Upper lobe of left lung (tissue), 6 donors: ENCODE data around the gene SLC39A6. TPM values are rescaled to one million over a fixed set of nuclear protein-coding genes. Genes with fewer than 3 reads are reported as not detected.
"Not testable (repeated sequence)": the region's sequence is repeated elsewhere in the genome, so short reads cannot be mapped to it uniquely, and the experiment has no call there.

Experiments used
- ATAC-seq, 2 donors: fragments of 200-7000 bp; cut with Tn5 transposase; one replicate each; pipeline ENCODE4 v1.9.1; 2022; ENCODE audit warnings: mild to moderate bottlenecking in 2 of 2, moderate library complexity in 2 of 2; ENCODE audit not compliant: low FRiP score in 2 of 2
- DNase-seq, 2 donors: peaks; one replicate each; pipeline ENCODE4 v3.0.0-alpha.2; 2019 to 2020
- H3K27ac ChIP-seq, 4 donors: fragments of 200-600 bp; sonication (generic); one replicate each; pipeline ENCODE4 v1.5.1; 2016 to 2019
- H3K27me3 ChIP-seq, 4 donors: fragments of 200-600 bp; sonication (generic); one replicate each; pipeline ENCODE4 v1.5.1; 2017 to 2019
- H3K36me3 ChIP-seq, 4 donors: fragments of 200-600 bp; sonication (generic); one replicate each; pipeline ENCODE4 v1.5.1; 2016 to 2019
- H3K4me1 ChIP-seq, 4 donors: fragments of 200-600 bp; sonication (generic); one replicate each; pipeline ENCODE4 v1.5.1; 2018 to 2019
- H3K4me3 ChIP-seq, 4 donors: fragments of 200-600 bp; sonication (generic); one replicate each; pipeline ENCODE4 v1.5.1; 2017 to 2019; ENCODE audit warnings: mild to moderate bottlenecking in 2 of 4, moderate library complexity in 1 of 4
- H3K9me3 ChIP-seq, 4 donors: fragments of 200-600 bp; sonication (generic); one replicate each; pipeline ENCODE4 v1.5.1; 2018 to 2019
- EP300 ChIP-seq, 4 donors: sonication (generic); formaldehyde crosslinking; IDR thresholded peaks; one replicate each; pipeline ENCODE4 v1.5.1; 2017; ENCODE audit warnings: antibody characterized with exemption in 4 of 4, control low read depth in 2 of 4
- POLR2A ChIP-seq, 4 donors: fragments of 450-650 bp; IDR thresholded peaks; one replicate each; pipeline ENCODE4 v1.5.1; 2016 to 2017; ENCODE audit warnings: antibody characterized with exemption in 4 of 4, mild to moderate bottlenecking in 2 of 4
- POLR2AphosphoS5 ChIP-seq, 2 donors: sonication (generic); formaldehyde crosslinking; IDR thresholded peaks; one replicate each; pipeline ENCODE4 v1.5.1; 2017; ENCODE audit warnings: antibody characterized with exemption in 2 of 2
- WGBS, 2 donors: methylation state at CpG; one replicate each; pipeline ENCODE4 v1.1.5; 2017 to 2018; 5-methylcytosine and 5-hydroxymethylcytosine counted together
- total RNA-seq, 6 donors: library from RNA; depleted of rRNA in 4 of 6; stranded (reverse); fragments of >200 nt in 4 of 6; gene quantifications; one replicate each; pipeline versions ENCODE4 v1.1.0 to v1.2.1, GENCODE V29; 2016 to 2021
- TF ChIP-seq, protein P1 (sequence below), 6 experiments: fragments of 450-650 bp in 4 of 6; fragments of 200-600 bp in 2 of 6; sonication (generic) in 2 of 6; IDR thresholded peaks; one replicate each; pipeline ENCODE4 v1.5.1; 2016 to 2019; ENCODE audit warnings: antibody characterized with exemption in 6 of 6
- donor health status: DM: no; HTN: no; CAD: no; lungs with moderate emphysema.
- donor health status: DM: no; HTN: yes; CAD: no; lungs with severe emphysema.

Gene SLC39A6
- total RNA-seq, 6 donors from 2014 or later: 10.0 to 39.6 (median 22.7) TPM

- ATAC-seq (no peak), DNase-seq (no peak)
- 84 to 86% methylated on average over 2 of the region's 2 CpGs for WGBS, 2 donors
- H3K36me3 ChIP-seq: no peaks in the 10 kb centered on the region
- H3K27me3 ChIP-seq: no peaks in the 10 kb centered on the region
- no peak overlapping the region for H3K4me3 ChIP-seq
- no peak overlapping the region for H3K27ac ChIP-seq
- no peak for TF ChIP-seq POLR2A (IDR thresholded peaks at IDR 0.05)
- TF ChIP-seq POLR2AphosphoS5 (IDR thresholded peaks at IDR 0.05): no peak
- no peak for TF ChIP-seq EP300 (IDR thresholded peaks at IDR 0.05)
- TF ChIP-seq, protein P1, sequence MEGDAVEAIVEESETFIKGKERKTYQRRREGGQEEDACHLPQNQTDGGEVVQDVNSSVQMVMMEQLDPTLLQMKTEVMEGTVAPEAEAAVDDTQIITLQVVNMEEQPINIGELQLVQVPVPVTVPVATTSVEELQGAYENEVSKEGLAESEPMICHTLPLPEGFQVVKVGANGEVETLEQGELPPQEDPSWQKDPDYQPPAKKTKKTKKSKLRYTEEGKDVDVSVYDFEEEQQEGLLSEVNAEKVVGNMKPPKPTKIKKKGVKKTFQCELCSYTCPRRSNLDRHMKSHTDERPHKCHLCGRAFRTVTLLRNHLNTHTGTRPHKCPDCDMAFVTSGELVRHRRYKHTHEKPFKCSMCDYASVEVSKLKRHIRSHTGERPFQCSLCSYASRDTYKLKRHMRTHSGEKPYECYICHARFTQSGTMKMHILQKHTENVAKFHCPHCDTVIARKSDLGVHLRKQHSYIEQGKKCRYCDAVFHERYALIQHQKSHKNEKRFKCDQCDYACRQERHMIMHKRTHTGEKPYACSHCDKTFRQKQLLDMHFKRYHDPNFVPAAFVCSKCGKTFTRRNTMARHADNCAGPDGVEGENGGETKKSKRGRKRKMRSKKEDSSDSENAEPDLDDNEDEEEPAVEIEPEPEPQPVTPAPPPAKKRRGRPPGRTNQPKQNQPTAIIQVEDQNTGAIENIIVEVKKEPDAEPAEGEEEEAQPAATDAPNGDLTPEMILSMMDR (IDR thresholded peaks at IDR 0.05): no peak
- no peaks in the 10 kb centered on the region for H3K4me1 ChIP-seq
- H3K9me3 ChIP-seq: no peaks in the 10 kb centered on the region
Observed at GRCh38 chr18:36088256-36088655, 40.9 kb downstream of the SLC39A6 start.

- no peak overlapping the region for H3K27ac ChIP-seq
- peak in 1 of 2 donors; percentile 37 for DNase-seq
- TF ChIP-seq POLR2A (IDR thresholded peaks at IDR 0.05): no peak
- TF ChIP-seq, protein P1 (IDR thresholded peaks at IDR 0.05): no peak
- TF ChIP-seq POLR2AphosphoS5 (IDR thresholded peaks at IDR 0.05): no peak
- TF ChIP-seq EP300 (IDR thresholded peaks at IDR 0.05): no peak
- 67 to 100% methylated on average over 3 to 8 of the region's 8 CpGs for WGBS, 2 donors
- H3K4me3 ChIP-seq: no peak overlapping the region
- H3K4me1 ChIP-seq: no peaks in the 10 kb centered on the region
- H3K9me3 ChIP-seq: peaks cover 0 to 3% (median under 1%) of the 10 kb centered on the region in 4 donors
- H3K27me3 ChIP-seq: no peaks in the 10 kb centered on the region
- H3K36me3 ChIP-seq: no peaks in the 10 kb centered on the region
- no peak for ATAC-seq
Observed at GRCh38 chr18:36086186-36086585, 43.0 kb downstream of the SLC39A6 start.

DNA sequence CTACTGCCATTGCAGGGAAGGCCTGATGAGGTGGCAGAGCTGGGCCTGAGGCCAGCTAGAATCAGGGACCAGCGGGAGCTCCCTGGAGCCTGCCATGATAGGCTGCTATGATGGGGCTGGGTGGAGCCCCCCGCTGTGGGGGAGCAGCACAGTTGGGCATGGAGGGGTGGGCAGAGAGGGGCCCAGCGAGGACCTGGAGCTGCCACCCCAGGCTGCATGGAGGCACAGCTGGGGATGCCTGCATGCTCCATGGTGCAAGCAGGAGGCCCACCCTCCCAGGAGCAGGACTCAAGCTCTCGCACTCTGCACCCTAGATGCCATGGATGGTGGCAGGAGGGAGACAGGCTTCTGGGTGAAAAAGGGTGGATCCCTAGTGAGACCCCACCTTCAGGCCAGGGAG, 43.9 kb downstream of the SLC39A6 start:
- no peak for TF ChIP-seq POLR2A (IDR thresholded peaks at IDR 0.05)
- TF ChIP-seq, protein P1 (IDR thresholded peaks at IDR 0.05): no peak
- TF ChIP-seq POLR2AphosphoS5 (IDR thresholded peaks at IDR 0.05): no peak
- TF ChIP-seq EP300 (IDR thresholded peaks at IDR 0.05): no peak
- 87% methylated on average over 3 of the region's 4 CpGs; no CpG with 5 or more reads in 1 of the 2 donors for WGBS, 2 donors
- H3K4me1 ChIP-seq: no peaks in the 10 kb centered on the region
- peaks cover 0 to 9% (median 2%) of the 10 kb centered on the region in 4 donors for H3K9me3 ChIP-seq
- no peak overlapping the region for H3K4me3 ChIP-seq
- H3K27me3 ChIP-seq: no peaks in the 10 kb centered on the region
- H3K36me3 ChIP-seq: no peaks in the 10 kb centered on the region
- peak in 1 of 2 donors; percentile 52 for DNase-seq
- ATAC-seq: peak in 1 of 2 donors; percentile 19
- H3K27ac ChIP-seq: no peak overlapping the region

- 75 to 84% methylated on average over 2 of the region's 2 CpGs for WGBS, 2 donors
- ATAC-seq (no peak), DNase-seq (no peak)
- no peak overlapping the region for H3K27ac ChIP-seq
- H3K36me3 ChIP-seq: no peaks in the 10 kb centered on the region
- H3K4me1 ChIP-seq: no peaks in the 10 kb centered on the region
- H3K4me3 ChIP-seq: no peak overlapping the region
- H3K27me3 ChIP-seq: no peaks in the 10 kb centered on the region
- TF ChIP-seq, protein P1 (IDR thresholded peaks at IDR 0.05): no peak
- peaks cover 0 to 9% (median 2%) of the 10 kb centered on the region in 4 donors for H3K9me3 ChIP-seq
Observed at GRCh38 chr18:36083729-36084128, 45.4 kb downstream of the SLC39A6 start.

DNA sequence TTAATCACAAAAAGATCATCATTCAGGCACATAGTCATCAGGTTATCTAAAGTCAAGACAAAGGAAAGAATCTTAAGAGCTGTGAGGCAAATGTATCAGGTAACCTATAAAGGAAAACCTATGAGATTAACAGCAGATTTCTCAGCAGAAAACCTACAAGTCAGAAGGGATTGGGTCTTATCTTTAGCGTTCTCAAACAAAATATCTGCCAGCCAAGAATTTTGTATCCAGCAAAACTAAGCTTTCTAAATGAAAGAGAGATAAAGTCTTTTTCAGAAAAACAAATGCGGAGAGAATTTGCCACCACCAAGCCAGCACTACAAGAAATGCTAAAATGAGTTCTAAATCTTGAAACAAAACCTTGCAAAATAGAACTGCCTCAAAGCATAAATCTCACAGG, 48.0 kb downstream of the SLC39A6 start:
- not testable (repeated sequence) for DNase-seq, H3K27ac ChIP-seq, H3K9me3 ChIP-seq, H3K27me3 ChIP-seq, H3K36me3 ChIP-seq, H3K4me3 ChIP-seq, H3K4me1 ChIP-seq, ATAC-seq
- 95% methylated on average over 2 of the region's 2 CpGs for WGBS, 2 donors
